ENCODE results near the gene PLEKHA6. TPM values are rescaled to one million over a fixed set of nuclear protein-coding genes. Genes with fewer than 3 reads are reported as not detected.

The PLEKHA6 gene
- total RNA-seq, 4 donors from 2014 or later, result 5.9 to 13.6 (median 8.4) TPM

GRCh38 chr1:204295671-204296070, 64.1 kb downstream of the PLEKHA6 start:
- intact Hi-C loops (cut with DNase I; ENCODE audit: low total_unique reads), result no loop called here
- H3K27ac ChIP-seq, result peak overlapping the region; percentile 76 to 77
- no peak for TF ChIP-seq CTCF (IDR thresholded peaks at IDR 0.05)
- TF ChIP-seq POLR2A (IDR thresholded peaks at IDR 0.05), result no peak

GRCh38 chr1:204294357-204294756, 65.4 kb downstream of the PLEKHA6 start:
- Histone ChIP-seq H3K4me1 (peaks cover 7 to 12% of the 10 kb centered on the region in 2 donors), H3K36me3 (no peaks in the 10 kb centered on the region), H3K27ac (peak overlapping the region; percentile 76 to 77), H3K4me3 (no peak overlapping the region), H3K9me3 (no peaks in the 10 kb centered on the region), H3K27me3 (no peaks in the 10 kb centered on the region)
- peak; percentile 78 to 84 for DNase-seq
- intact Hi-C loops (cut with DNase I; ENCODE audit: low total_unique reads), result no loop called here
- TF ChIP-seq POLR2A (IDR thresholded peaks at IDR 0.05) (no peak), CTCF (IDR thresholded peaks at IDR 0.05) (no peak)

More at GRCh38 chr1:204295671-204296070, 64.1 kb downstream of the PLEKHA6 start:
- Histone ChIP-seq H3K9me3 (no peaks in the 10 kb centered on the region), H3K36me3 (no peaks in the 10 kb centered on the region), H3K27me3 (no peaks in the 10 kb centered on the region), H3K4me1 (peaks cover 7 to 12% of the 10 kb centered on the region in 2 donors), H3K4me3 (no peak overlapping the region)
- DNase-seq, result no peak

- Histone ChIP-seq H3K9me3 (no peaks in the 10 kb centered on the region), H3K4me3 (no peak overlapping the region), H3K36me3 (no peaks in the 10 kb centered on the region), H3K27me3 (no peaks in the 10 kb centered on the region), H3K27ac (peak overlapping the region; percentile 76 to 77), H3K4me1 (peaks cover 7 to 12% of the 10 kb centered on the region in 2 donors)
- intact Hi-C loops (cut with DNase I; ENCODE audit: low total_unique reads), result no loop called here
- TF ChIP-seq POLR2A (IDR thresholded peaks at IDR 0.05) (no peak), CTCF (IDR thresholded peaks at IDR 0.05) (no peak)
- peak; percentile 49 to 52 for DNase-seq
These were observed 66.0 kb downstream of the PLEKHA6 start for GRCh38 chr1:204293605-204294337.

GRCh38 chr1:204292740-204293139, 67.0 kb downstream of the PLEKHA6 start:
- Histone ChIP-seq H3K36me3 (no peaks in the 10 kb centered on the region), H3K27ac (peak overlapping the region; percentile 76 to 77), H3K4me3 (no peak overlapping the region), H3K9me3 (no peaks in the 10 kb centered on the region), H3K4me1 (peaks cover 7 to 16% of the 10 kb centered on the region in 2 donors), H3K27me3 (no peaks in the 10 kb centered on the region)
- intact Hi-C loops (cut with DNase I; ENCODE audit: low total_unique reads), result no loop called here
- DNase-seq, result peak in 1 of 2 donors; percentile 49
- TF ChIP-seq POLR2A (IDR thresholded peaks at IDR 0.05) (no peak), CTCF (IDR thresholded peaks at IDR 0.05) (no peak)

GRCh38 chr1:204289280-204289679, 70.4 kb downstream of the PLEKHA6 start:
- intact Hi-C loops (cut with DNase I; ENCODE audit: low total_unique reads), result no loop called here
- DNase-seq, result no peak
- Histone ChIP-seq H3K4me1 (peaks cover 4 to 6% of the 10 kb centered on the region in 2 donors), H3K4me3 (no peak overlapping the region), H3K27ac (peak overlapping the region in 1 of 2 donors; percentile 63), H3K9me3 (no peaks in the 10 kb centered on the region), H3K27me3 (no peaks in the 10 kb centered on the region), H3K36me3 (no peaks in the 10 kb centered on the region)
- no peak for TF ChIP-seq CTCF (IDR thresholded peaks at IDR 0.05)
- TF ChIP-seq POLR2A (IDR thresholded peaks at IDR 0.05), result no peak
